ENCODE results near the gene CSK.

GRCh38 chr15:74821091-74821789 is 39.4 kb downstream of the CSK start:
- TF ChIP-seq TCF12 (IDR thresholded peaks at IDR 0.05; ENCODE audit: low read depth) (no peak), YY1 (IDR thresholded peaks at IDR 0.05; ENCODE audit: low read depth) (no peak), TAF1 (IDR thresholded peaks at IDR 0.05; ENCODE audit: low read depth) (no peak), USF1 (IDR thresholded peaks at IDR 0.05) (no peak), FOXM1 (IDR thresholded peaks at IDR 0.05; ENCODE audit: borderline replicate concordance, low read depth) (no peak), EP300 (IDR thresholded peaks at IDR 0.05; ENCODE audit: borderline replicate concordance) (no peak), TEAD4 (IDR thresholded peaks at IDR 0.05) (no peak)
